ENCODE measurements around the gene TRAP1. TPM values are rescaled to one million over a fixed set of nuclear protein-coding genes. Genes with fewer than 3 reads are reported as not detected.

TRAP1 gene
- total RNA-seq, 6 experiments from 2014 or later = 97.6 to 118 (median 103) TPM

GRCh38 chr16:3673201-3673600, 44.1 kb downstream of the TRAP1 start:
- Mint-ChIP-seq H3K4me3 (no peak overlapping the region), H3K27ac (no peak overlapping the region), H3K27me3 (ENCODE audit: insufficient read depth) (no peaks in the 10 kb centered on the region; the same call in 1 of the 2 replicates), H3K4me1 (ENCODE audit: low read depth) (peaks cover 8% of the 10 kb centered on the region), H3K9me3 (peaks cover 16% of the 10 kb centered on the region), H3K36me3 (ENCODE audit: low read depth) (peaks cover 41% of the 10 kb centered on the region)
- no peak for TF ChIP-seq CTCF (IDR thresholded peaks at IDR 0.05)
- DNase-seq = no peak

GRCh38 chr16:3672571-3673041, 44.7 kb downstream of the TRAP1 start:
- peaks cover 36% of the 10 kb centered on the region for H3K36me3 Mint-ChIP-seq (ENCODE audit: low read depth)
- H3K9me3 Mint-ChIP-seq = peaks cover 16% of the 10 kb centered on the region
- DNase-seq = no peak

GRCh38 chr16:3671424-3671823, 45.9 kb downstream of the TRAP1 start:
- no peak for DNase-seq
- H3K27ac Mint-ChIP-seq = no peak overlapping the region
- H3K4me3 Mint-ChIP-seq = no peak overlapping the region
- peaks cover 20% of the 10 kb centered on the region for H3K9me3 Mint-ChIP-seq
- peaks cover 8% of the 10 kb centered on the region for H3K4me1 Mint-ChIP-seq (ENCODE audit: low read depth)
- H3K27me3 Mint-ChIP-seq (ENCODE audit: insufficient read depth) = no peaks in the 10 kb centered on the region; the same call in 1 of the 2 replicates
- peaks cover 41% of the 10 kb centered on the region for H3K36me3 Mint-ChIP-seq (ENCODE audit: low read depth)
- TF ChIP-seq CTCF (IDR thresholded peaks at IDR 0.05) = no peak

More at GRCh38 chr16:3672571-3673041, 44.7 kb downstream of the TRAP1 start:
- H3K4me3 Mint-ChIP-seq = no peak overlapping the region
- no peak for TF ChIP-seq CTCF (IDR thresholded peaks at IDR 0.05)
- H3K4me1 Mint-ChIP-seq (ENCODE audit: low read depth) = peaks cover 8% of the 10 kb centered on the region
- no peaks in the 10 kb centered on the region; the same call in 1 of the 2 replicates for H3K27me3 Mint-ChIP-seq (ENCODE audit: insufficient read depth)
- H3K27ac Mint-ChIP-seq = no peak overlapping the region

- DNase-seq = no peak
- Mint-ChIP-seq H3K9me3 (peaks cover 20% of the 10 kb centered on the region), H3K4me1 (ENCODE audit: low read depth) (peaks cover 8% of the 10 kb centered on the region), H3K27ac (no peak overlapping the region), H3K27me3 (ENCODE audit: insufficient read depth) (no peaks in the 10 kb centered on the region; the same call in 1 of the 2 replicates), H3K4me3 (no peak overlapping the region), H3K36me3 (ENCODE audit: low read depth) (peaks cover 41% of the 10 kb centered on the region)
- no peak for TF ChIP-seq CTCF (IDR thresholded peaks at IDR 0.05)
These were observed 46.6 kb downstream of the TRAP1 start for GRCh38 chr16:3670711-3671110.

- TF ChIP-seq CTCF (IDR thresholded peaks at IDR 0.05) = no peak
- H3K4me3 Mint-ChIP-seq = no peak overlapping the region
- no peak overlapping the region for H3K27ac Mint-ChIP-seq
- H3K27me3 Mint-ChIP-seq (ENCODE audit: insufficient read depth) = no peaks in the 10 kb centered on the region; the same call in none of the 2 replicates
- H3K4me1 Mint-ChIP-seq (ENCODE audit: low read depth) = peaks cover 8% of the 10 kb centered on the region
- peaks cover 48% of the 10 kb centered on the region for H3K36me3 Mint-ChIP-seq (ENCODE audit: low read depth)
- H3K9me3 Mint-ChIP-seq = peaks cover 20% of the 10 kb centered on the region
- no peak for DNase-seq
These were observed 48.2 kb downstream of the TRAP1 start for GRCh38 chr16:3669082-3669481.
